IPS-NIHi11 (cell line): Measurements from ENCODE around the gene PRKG1.
"Not testable (repeated sequence)": the region's sequence is repeated elsewhere in the genome, so short reads cannot be mapped to it uniquely, and the experiment has no call there.

ENCODE experiments used
- DNase-seq: peaks from one replicate; pipeline ENCODE4 v3.0.0; 2012; ENCODE audit warnings: mixed read lengths, low spot score

The PRKG1 gene

GRCh38 chr10:51656503-51656902 lies 582.2 kb downstream of the PRKG1 start:
- no peak for DNase-seq

DNA sequence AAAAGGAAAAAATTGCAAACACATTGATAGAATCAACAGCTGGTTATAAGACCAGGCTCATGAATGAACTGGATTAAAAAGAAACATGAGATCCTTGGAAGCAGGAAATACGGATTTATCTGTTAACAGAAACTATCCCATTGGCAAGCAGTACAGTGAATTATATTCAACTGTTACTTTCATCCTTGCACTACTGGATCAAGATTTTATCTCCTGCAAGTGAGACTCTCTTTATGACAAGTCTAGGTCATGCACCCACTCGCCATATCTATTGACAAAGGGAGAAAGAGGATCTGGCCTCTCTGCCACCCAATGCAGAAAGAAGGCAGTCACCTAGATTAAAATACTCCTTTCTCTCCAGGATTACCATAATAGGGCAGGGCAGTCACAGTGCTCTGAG lies 583.7 kb downstream of the PRKG1 start:
- DNase-seq = no peak

- no peak for DNase-seq
Measured at GRCh38 chr10:51659344-51659743, 585.1 kb downstream of the PRKG1 start.

DNA sequence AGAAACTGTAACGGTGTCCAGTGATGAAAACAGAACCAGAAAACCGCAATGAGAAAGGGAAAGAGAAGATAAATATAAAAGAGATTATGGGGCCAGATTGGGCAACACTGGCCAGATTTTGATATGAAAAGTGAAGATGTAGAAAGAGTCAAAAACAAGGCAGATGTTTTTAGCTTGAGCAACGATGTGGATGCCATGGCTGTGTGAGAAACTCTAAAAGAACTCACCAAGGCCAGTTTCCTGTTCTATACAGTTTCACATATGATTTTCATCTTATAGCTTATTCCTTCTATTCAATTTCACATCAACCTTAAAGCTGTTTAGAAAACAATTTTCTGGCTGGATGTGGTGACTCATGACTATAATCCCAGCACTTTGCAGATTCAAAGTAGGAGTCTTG lies 588.8 kb downstream of the PRKG1 start:
- no peak for DNase-seq

GRCh38 chr10:51666456-51666855 lies 592.2 kb downstream of the PRKG1 start:
- DNase-seq = no peak

- no peak for DNase-seq
Measured at GRCh38 chr10:51667678-51668335, 593.5 kb downstream of the PRKG1 start.

DNA sequence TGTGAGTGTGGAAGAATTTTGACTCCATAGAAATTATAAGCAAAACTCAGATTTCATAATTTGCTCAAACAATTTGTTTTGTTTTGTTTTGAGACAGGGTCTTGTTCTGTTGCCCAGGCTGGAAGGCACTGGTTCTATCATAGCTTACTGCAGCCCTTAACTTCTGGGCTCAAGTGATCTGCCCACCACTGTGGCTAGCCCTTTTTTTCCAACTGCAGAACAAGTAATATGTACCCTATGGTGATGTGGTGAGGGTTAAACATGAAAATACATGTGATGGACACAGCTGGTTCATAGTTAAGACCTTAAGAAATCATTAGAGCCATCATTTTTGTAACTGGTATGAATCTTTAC lies 594.0 kb downstream of the PRKG1 start:
- no peak for DNase-seq

- DNase-seq = no peak
Measured at GRCh38 chr10:51669041-51669440, 594.8 kb downstream of the PRKG1 start.

GRCh38 chr10:51672039-51672535 lies 597.8 kb downstream of the PRKG1 start:
- DNase-seq = no peak

- DNase-seq = no peak
Measured at GRCh38 chr10:51675088-51675487, 600.8 kb downstream of the PRKG1 start.

- DNase-seq = no peak
Measured at GRCh38 chr10:51679841-51680240, 605.6 kb downstream of the PRKG1 start.

DNA sequence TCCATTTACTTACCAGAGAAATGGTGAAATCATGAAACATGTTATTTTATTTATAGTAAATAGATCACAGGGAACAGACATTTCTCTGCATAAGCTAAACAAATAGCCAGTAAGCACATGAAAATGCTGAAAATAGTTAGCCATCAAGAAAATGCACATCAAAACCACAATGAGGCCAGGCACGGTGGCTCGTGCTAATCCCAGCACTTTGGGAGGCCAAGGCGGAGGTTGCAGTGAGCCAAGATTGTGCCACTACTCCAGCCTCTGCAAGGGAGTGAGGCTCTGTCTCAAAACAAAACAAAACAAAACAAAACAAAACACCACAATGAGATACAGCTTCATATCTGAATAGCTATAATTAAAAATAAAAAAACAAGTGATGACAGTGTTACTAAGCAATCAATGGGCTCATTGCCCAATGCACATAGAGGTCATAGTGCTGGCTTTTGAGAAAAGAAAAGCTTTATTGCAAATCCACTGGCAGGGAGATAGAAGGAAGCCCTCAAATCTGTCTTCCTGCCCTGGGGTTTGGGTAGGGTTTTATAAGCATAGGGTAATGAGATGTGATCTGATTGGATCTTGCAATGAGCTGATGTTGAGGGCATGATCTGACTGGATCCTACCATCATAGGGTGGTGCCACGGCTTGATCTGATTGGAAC lies 608.9 kb downstream of the PRKG1 start:
- no peak for DNase-seq

GRCh38 chr10:51685768-51686167 lies 611.5 kb downstream of the PRKG1 start:
- no peak for DNase-seq

DNA sequence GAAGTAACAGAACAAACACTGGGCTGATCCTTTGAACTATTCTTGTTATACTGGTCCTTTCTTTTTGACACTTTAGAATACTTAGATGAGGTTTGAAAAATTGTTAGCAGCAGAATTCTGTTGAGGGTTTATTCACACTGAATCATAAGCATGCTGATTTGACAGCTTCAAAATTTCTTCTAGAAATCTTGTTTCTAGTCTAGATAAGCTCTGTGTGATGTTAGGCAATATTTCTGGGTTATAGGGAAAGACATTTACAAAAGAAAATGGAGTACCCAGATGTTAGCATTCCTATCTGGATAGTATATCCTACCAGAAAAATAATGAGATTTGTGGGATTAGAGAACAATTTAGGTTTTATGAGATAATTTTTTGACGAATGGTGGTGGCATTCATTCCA lies 613.0 kb downstream of the PRKG1 start:
- DNase-seq = no peak

DNA sequence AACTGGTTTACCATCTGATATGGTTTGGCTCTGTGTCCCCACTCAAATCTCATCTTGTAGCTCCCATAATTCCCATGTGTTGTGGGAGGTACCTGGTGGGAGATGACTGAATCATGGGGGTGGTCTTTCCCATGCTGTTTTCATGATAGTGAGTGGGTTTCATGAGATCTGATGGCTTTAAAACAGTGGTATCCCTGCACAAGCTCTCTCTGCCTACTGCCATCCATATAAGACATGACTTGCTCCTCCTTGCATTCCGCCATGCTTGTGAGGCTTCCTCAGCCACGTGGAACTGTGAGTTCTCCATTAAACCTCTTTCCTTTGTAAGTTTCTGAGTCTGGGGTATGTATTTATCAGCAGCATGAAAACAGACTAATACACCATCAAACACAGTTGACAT lies 614.5 kb downstream of the PRKG1 start:
- not testable (repeated sequence) for DNase-seq

DNA sequence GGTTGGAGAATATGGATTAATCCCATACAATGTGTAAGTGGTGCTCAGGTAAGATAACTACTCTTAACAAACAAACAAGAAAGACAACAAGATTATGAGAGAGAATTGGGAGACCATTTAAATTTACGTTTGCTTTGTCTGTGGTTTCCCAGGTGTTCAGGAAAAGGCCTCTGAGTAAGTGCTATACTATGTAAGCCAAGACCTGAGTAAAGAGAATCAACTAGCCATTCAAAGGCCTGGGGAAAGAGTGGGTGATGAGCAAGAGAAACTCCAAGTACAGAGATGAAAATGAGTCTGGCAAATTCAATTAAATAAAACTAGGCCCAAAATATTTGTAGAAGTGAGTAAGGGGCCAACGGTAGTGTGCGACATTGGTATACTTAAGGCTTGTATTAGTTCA lies 615.2 kb downstream of the PRKG1 start:
- DNase-seq = no peak

GRCh38 chr10:51691135-51691534 lies 616.8 kb downstream of the PRKG1 start:
- no peak for DNase-seq

GRCh38 chr10:51694086-51694768 lies 619.9 kb downstream of the PRKG1 start:
- no peak for DNase-seq

GRCh38 chr10:51696251-51696650 lies 622.0 kb downstream of the PRKG1 start:
- DNase-seq = no peak

- no peak for DNase-seq
Measured at GRCh38 chr10:51698473-51699063, 624.3 kb downstream of the PRKG1 start.

- DNase-seq = no peak
Measured at GRCh38 chr10:51699145-51699474, 624.8 kb downstream of the PRKG1 start.

GRCh38 chr10:51699475-51700227 lies 625.4 kb downstream of the PRKG1 start, which contains the start of gene CSTF2T:
Gene CSTF2T, minus strand, starts transcription at chr10:51699595. Its CDS starts 46 bp downstream, at chr10:51699549.
- DNase-seq = peak; percentile 72
